ENCODE data around the gene KRTAP1-4. TPM values are rescaled to one million over a fixed set of nuclear protein-coding genes. Genes with fewer than 3 reads are reported as not detected.

The KRTAP1-4 gene
- total and polyA plus RNA-seq, 2 of the 8 experiments (the other 6 are each of a cell fraction or from before 2014, with no cell fraction given), result not detected

- TF ChIP-seq CBX5 (IDR thresholded peaks at IDR 0.05; ENCODE audit: low read depth, low read length) (no peak), GABPA (IDR thresholded peaks at IDR 0.05; ENCODE audit: borderline replicate concordance, insufficient read depth, low read length) (no peak), BACH1 (IDR thresholded peaks at IDR 0.05; ENCODE audit: low read length) (no peak), RAD21 (IDR thresholded peaks at IDR 0.05 in 1 of 2, conservative IDR thresholded peaks at IDR 0.05 in 1 of 2; ENCODE audit: low read depth in 2 of 2, low read length in 2 of 2) (no peak), USF2 (IDR thresholded peaks at IDR 0.05; ENCODE audit: low read length) (no peak)
Observed at GRCh38 chr17:41058741-41059140, 28.7 kb upstream of the KRTAP1-4 start (continued).

Measured in H1 (cell line).